IMR-90 (cell line): ENCODE data around the gene INPP5B. TPM values are rescaled to one million over a fixed set of nuclear protein-coding genes. Genes with fewer than 3 reads are reported as not detected.

Experiments
- ATAC-seq: fragments of 200-7000 bp; cut with Tn5 transposase; 2 replicates; pipeline ENCODE4 v1.9.1; 2020; ENCODE audit warnings: low read depth, mild to moderate bottlenecking, moderate library complexity
- BruUV-seq: library from RNA; stranded (reverse); fragments of 400-500 nt; replicated peaks from 2 replicates; lab custom pipeline; 2021; lab: Mats Ljungman, UMichigan
- CTCF ChIA-PET: fragments of 300-600 bp; formaldehyde crosslinking; extraction: SDS; loops from one replicate; lab custom pipeline; 2021; ENCODE audit warnings: antibody characterized with exemption; lab: Yijun Ruan, JAX
- POLR2A ChIA-PET: fragments of 300-600 bp; sonication (Branson Sonifier 250); formaldehyde crosslinking; loops from one replicate; lab custom pipeline; 2022; ENCODE audit warnings: antibody characterized with exemption; ENCODE audit not compliant: unreplicated experiment; lab: Charles Lee
- DNase-seq: peaks from one replicate; pipeline ENCODE4 v3.0.0; 2013
- H2AFZ ChIP-seq: replicated peaks from 2 replicates; pipeline ENCODE3; 2013; ENCODE audit warnings: low read length, mild to moderate bottlenecking; ENCODE audit not compliant: poor library complexity
- H2AK5ac ChIP-seq: 2 replicates; pipeline ENCODE4 v1.6.1; 2013; ENCODE audit warnings: low read depth, low read length, inconsistent platforms
- H2AK9ac ChIP-seq: replicated peaks from 2 replicates; pipeline ENCODE3; 2013; ENCODE audit warnings: mild to moderate bottlenecking, low read depth, low read length, moderate library complexity; ENCODE audit not compliant: poor library complexity
- H2BK120ac ChIP-seq: 2 replicates; pipeline ENCODE4 v1.6.1; 2013; ENCODE audit warnings: low read depth, low read length, inconsistent platforms
- H2BK15ac ChIP-seq: 3 replicates; pipeline ENCODE4 v1.6.1; 2013; ENCODE audit warnings: low read depth, low read length, inconsistent platforms
- H2BK20ac ChIP-seq: 2 replicates; pipeline ENCODE4 v1.6.1; 2013; ENCODE audit warnings: low read depth, mild to moderate bottlenecking, inconsistent platforms, low read length, moderate library complexity
- H2BK5ac ChIP-seq: 2 replicates; pipeline ENCODE4 v1.6.1; 2013; ENCODE audit warnings: mild to moderate bottlenecking, low read depth, low read length, inconsistent platforms; ENCODE audit not compliant: poor library complexity, severe bottlenecking
- H3K14ac ChIP-seq: replicated peaks from 2 replicates; pipeline ENCODE4 v1.6.1; 2013; ENCODE audit warnings: low read depth, low read length, inconsistent platforms
- H3K18ac ChIP-seq: 2 replicates; pipeline ENCODE4 v1.6.1; 2013; ENCODE audit warnings: low read depth, low read length, control low read depth
- H3K23ac ChIP-seq: 2 replicates; pipeline ENCODE4 v1.6.1; 2013; ENCODE audit warnings: low read depth, low read length, inconsistent platforms
- H3K27ac ChIP-seq: 2 replicates; pipeline ENCODE4 v1.5.1; 2013; ENCODE audit warnings: mild to moderate bottlenecking, control low read depth, low read length; ENCODE audit not compliant: insufficient read depth
- H3K27me3 ChIP-seq: 2 replicates; pipeline ENCODE4 v1.6.1; 2013; ENCODE audit warnings: low read length; ENCODE audit not compliant: control insufficient read depth, insufficient read depth
- H3K36me3 ChIP-seq: 2 replicates; pipeline ENCODE4 v1.6.1; 2013; ENCODE audit warnings: low read length, mixed read lengths; ENCODE audit not compliant: control insufficient read depth, insufficient read depth
- H3K4ac ChIP-seq: 2 replicates; pipeline ENCODE4 v1.6.1; 2013; ENCODE audit warnings: low read depth, low read length, inconsistent platforms
- H3K4me1 ChIP-seq: 2 replicates; pipeline ENCODE4 v1.6.1; 2013; ENCODE audit warnings: low read length, mixed read lengths; ENCODE audit not compliant: control insufficient read depth, insufficient read depth
- H3K4me2 ChIP-seq: 2 replicates; pipeline ENCODE4 v1.6.1; 2013; ENCODE audit warnings: low read depth, mild to moderate bottlenecking, control low read depth, low read length, moderate library complexity
- H3K4me3 ChIP-seq: 2 replicates; pipeline ENCODE4 v1.5.1; 2013; ENCODE audit warnings: low read depth, mild to moderate bottlenecking, control low read depth, low read length, moderate library complexity; ENCODE audit not compliant: insufficient read depth
- H3K56ac ChIP-seq: 2 replicates; pipeline ENCODE4 v1.6.1; 2013; ENCODE audit warnings: low read length, inconsistent platforms; ENCODE audit not compliant: insufficient read depth; ENCODE audit errors: extremely low read depth
- H3K79me1 ChIP-seq, 2 experiments: 2 replicates each; pipeline ENCODE4 v1.6.1; 2013; ENCODE audit warnings: low read length in 2 of 2, inconsistent platforms in 1 of 2, low read depth in 1 of 2
- H3K9ac ChIP-seq: 2 replicates; pipeline ENCODE4 v1.6.1; 2013; ENCODE audit warnings: low read depth, low read length, control low read depth
- H3K9me1 ChIP-seq: 2 replicates; pipeline ENCODE4 v1.6.1; 2013; ENCODE audit warnings: low read length, inconsistent platforms; ENCODE audit not compliant: insufficient read depth
- H3K9me3 ChIP-seq: 2 replicates; pipeline ENCODE4 v1.6.1; 2013; ENCODE audit warnings: low read length; ENCODE audit not compliant: control insufficient read depth, insufficient read depth
- H4K20me1 ChIP-seq: 2 replicates; pipeline ENCODE4 v1.6.1; 2013; ENCODE audit warnings: low read length, inconsistent platforms; ENCODE audit not compliant: insufficient read depth
- H4K5ac ChIP-seq: 2 replicates; pipeline ENCODE4 v1.6.1; 2013; ENCODE audit warnings: mild to moderate bottlenecking, low read depth, low read length, control low read depth
- H4K8ac ChIP-seq, 2 experiments: 2 replicates each; pipeline ENCODE4 v1.6.1; 2013; ENCODE audit warnings: low read depth in 2 of 2, low read length in 2 of 2, control low read depth in 1 of 2, inconsistent platforms in 1 of 2
- H4K91ac ChIP-seq: 2 replicates; pipeline ENCODE4 v1.6.1; 2013; ENCODE audit warnings: low read depth, low read length, inconsistent platforms; ENCODE audit not compliant: insufficient read depth
- BHLHE40 ChIP-seq: fragments of 150-350 bp; IDR thresholded peaks from 2 replicates; pipeline ENCODE4 v1.6.1; 2016; ENCODE audit warnings: mild to moderate bottlenecking, low read depth, low read length
- CEBPB ChIP-seq: IDR thresholded peaks from 2 replicates; pipeline ENCODE4 v1.6.1; 2012; ENCODE audit warnings: low read depth, low read length, improper control_type of control experiment
- CHD1 ChIP-seq: IDR thresholded peaks from 2 replicates; pipeline ENCODE4 v1.6.1; 2012; ENCODE audit warnings: low read depth, low read length, improper control_type of control experiment
- ELK1 ChIP-seq: fragments of 150-350 bp; IDR thresholded peaks from 2 replicates; pipeline ENCODE4 v1.6.1; 2016; ENCODE audit warnings: low read depth, mild to moderate bottlenecking, low read length, moderate library complexity, borderline replicate concordance
- FOS ChIP-seq: fragments of 150-350 bp; IDR thresholded peaks from 2 replicates; pipeline ENCODE4 v1.6.1; 2016; ENCODE audit warnings: low read depth, low read length
- MAFK ChIP-seq: IDR thresholded peaks from 2 replicates; pipeline ENCODE4 v1.6.1; 2012; ENCODE audit warnings: low read depth, low read length, improper control_type of control experiment
- MAZ ChIP-seq: IDR thresholded peaks from 2 replicates; pipeline ENCODE4 v1.6.1; 2012; ENCODE audit warnings: low read depth, mild to moderate bottlenecking, low read length, improper control_type of control experiment, moderate library complexity, borderline replicate concordance
- MXI1 ChIP-seq: IDR thresholded peaks from 2 replicates; pipeline ENCODE4 v1.6.1; 2012; ENCODE audit warnings: low read depth, mild to moderate bottlenecking, low read length, moderate library complexity, borderline replicate concordance
- NFE2L2 ChIP-seq: fragments of 150-350 bp; IDR thresholded peaks from 2 replicates; pipeline ENCODE4 v1.6.1; 2016; ENCODE audit warnings: low read depth, mild to moderate bottlenecking, low read length
- RAD21 ChIP-seq: IDR thresholded peaks from 2 replicates; pipeline ENCODE4 v1.6.1; 2012; ENCODE audit warnings: low read length, improper control_type of control experiment
- RCOR1 ChIP-seq: IDR thresholded peaks from 2 replicates; pipeline ENCODE4 v1.6.1; 2012; ENCODE audit warnings: mild to moderate bottlenecking, low read length, improper control_type of control experiment; ENCODE audit not compliant: insufficient replicate concordance
- RFX5 ChIP-seq: IDR thresholded peaks from 2 replicates; pipeline ENCODE4 v1.8.0; 2012; ENCODE audit warnings: low read depth, mild to moderate bottlenecking, low read length, moderate library complexity
- SMC3 ChIP-seq: fragments of 150-350 bp; IDR thresholded peaks from 2 replicates; pipeline ENCODE4 v1.6.1; 2016; ENCODE audit warnings: low read depth, mild to moderate bottlenecking, antibody characterized with exemption, low read length, moderate library complexity
- WGBS, 2 experiments: methylation state at CpG; one replicate each; pipeline versions ENCODE4 v1.1.5 to v1.1.7; 2013; ENCODE audit warnings: missing lambda C conversion rate in 2 of 2; ENCODE audit not compliant: insufficient read length in 1 of 2; ENCODE audit errors: extremely low coverage in 2 of 2; 5-methylcytosine and 5-hydroxymethylcytosine counted together
- dilution Hi-C: fragments of 300-500 bp; cut with HindIII; formaldehyde crosslinking; loops from one replicate; pipeline ENCODE4 v1.14.3; 2018; ENCODE audit warnings: low sequenced_read_pairs; ENCODE audit not compliant: unreplicated experiment
- in situ Hi-C: fragments of 300-500 bp; cut with MboI; formaldehyde crosslinking; loops from 3 replicates; pipeline ENCODE4 v1.14.3; 2019; ENCODE audit warnings: low sequenced_read_pairs, inconsistent platforms, mixed read lengths
- intact Hi-C: fragments of 100-400 bp; cut with micrococcal nuclease; formaldehyde crosslinking; loops from 2 replicates; pipeline ENCODE4 v1.10.0; 2022
- polyA plus RNA-seq, 3 experiments: library from polyadenylated mRNA; depleted of rRNA; stranded (reverse); fragments of >200 nt; gene quantifications; 2 replicates each; pipeline ENCODE4 v1.2.3, GENCODE V29; 2012; ENCODE audit warnings: low replicate concordance in 1 of 3
- total RNA-seq: library from RNA; depleted of rRNA; stranded (reverse); fragments of >200 nt; gene quantifications from 2 replicates; pipeline ENCODE4 v1.2.3, GENCODE V29; 2012
- TF ChIP-seq, protein P1 (sequence below): fragments of 150-350 bp; IDR thresholded peaks from 2 replicates; pipeline ENCODE4 v1.6.1; 2017; ENCODE audit warnings: mild to moderate bottlenecking, antibody characterized with exemption, low read length, low read depth

Gene INPP5B
- total and polyA plus RNA-seq, 2 of the 4 experiments (the other 2 are of a cell fraction) = 9.4 to 20.4 TPM

- Histone ChIP-seq H2AK5ac (no peak overlapping the region), H3K18ac (no peak overlapping the region), H3K4me2 (no peak overlapping the region), H2BK20ac (no peak overlapping the region), H3K14ac (no peak overlapping the region), H3K4me3 (no peak overlapping the region), H3K9me1 (no peaks in the 10 kb centered on the region), H2AK9ac (no peak overlapping the region), H3K56ac (no peak overlapping the region), H2BK15ac (no peak overlapping the region), H4K20me1 (no peaks in the 10 kb centered on the region), H3K79me1 (no peaks in the 10 kb centered on the region), H3K27me3 (no peaks in the 10 kb centered on the region), H2AFZ (no peak overlapping the region), H2BK120ac (no peak overlapping the region), H3K23ac (no peak overlapping the region), H3K27ac (no peak overlapping the region), H3K36me3 (peaks cover 61% of the 10 kb centered on the region), H4K8ac (no peak overlapping the region), H4K5ac (no peak overlapping the region), H2BK5ac (no peak overlapping the region), H3K9me3 (no peaks in the 10 kb centered on the region), H3K4me1 (no peaks in the 10 kb centered on the region), H3K9ac (no peak overlapping the region), H4K91ac (no peak overlapping the region), H3K4ac (no peak overlapping the region)
- CTCF ChIA-PET = no interaction called here
- ATAC-seq (no peak), DNase-seq (no peak)
- no TSS peak for BruUV-seq
- in situ Hi-C loops = no loop called here
- intact Hi-C loops = no loop called here
- POLR2A ChIA-PET = no interaction called here
- TF ChIP-seq, protein P1, sequence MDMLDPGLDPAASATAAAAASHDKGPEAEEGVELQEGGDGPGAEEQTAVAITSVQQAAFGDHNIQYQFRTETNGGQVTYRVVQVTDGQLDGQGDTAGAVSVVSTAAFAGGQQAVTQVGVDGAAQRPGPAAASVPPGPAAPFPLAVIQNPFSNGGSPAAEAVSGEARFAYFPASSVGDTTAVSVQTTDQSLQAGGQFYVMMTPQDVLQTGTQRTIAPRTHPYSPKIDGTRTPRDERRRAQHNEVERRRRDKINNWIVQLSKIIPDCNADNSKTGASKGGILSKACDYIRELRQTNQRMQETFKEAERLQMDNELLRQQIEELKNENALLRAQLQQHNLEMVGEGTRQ = no peak
- no peak for TF ChIP-seq MXI1
- no peak for TF ChIP-seq CEBPB
- TF ChIP-seq CHD1 = no peak
- TF ChIP-seq MAFK = no peak
- no peak for TF ChIP-seq SMC3
- no peak for TF ChIP-seq MAZ
- TF ChIP-seq BHLHE40 = no peak
- no peak for TF ChIP-seq NFE2L2
- no peak for TF ChIP-seq RCOR1
- no peak for TF ChIP-seq FOS
- TF ChIP-seq ELK1 = no peak
- TF ChIP-seq RFX5 = no peak
- TF ChIP-seq RAD21 = no peak
- dilution Hi-C loops = no loop called here
- 100% methylated on average over 2 of the region's 3 CpGs; no CpG with 5 or more reads in 1 of the 2 experiments for WGBS, 2 experiments
Measured at GRCh38 chr1:37884145-37884544, 62.7 kb downstream of the INPP5B start.
